Stomach (tissue), 9 donors: ENCODE results near the gene NPC2. TPM values are rescaled to one million over a fixed set of nuclear protein-coding genes. Genes with fewer than 3 reads are reported as not detected.
A peak's percentile ranks its signal among the peaks of the same experiment; 100 is the strongest.

ENCODE experiments used
- DNase-seq, 2 donors: peaks; one replicate each; pipeline versions ENCODE4 v3.0.0 to v3.0.0-alpha.2; 2013 to 2019
- H3K27ac ChIP-seq, 5 donors: fragments of 200-600 bp in 4 of 5; sonication (generic) in 4 of 5; one replicate each; pipeline ENCODE4 v1.5.1; 2013 to 2019; ENCODE audit warnings: mild to moderate bottlenecking in 1 of 5, moderate library complexity in 1 of 5
- H3K27me3 ChIP-seq, 3 donors: fragments of 200-600 bp; sonication (generic); one replicate each; pipeline ENCODE4 v1.5.1; 2017 to 2019; ENCODE audit warnings: mixed run types in 1 of 3
- H3K36me3 ChIP-seq, 4 donors: fragments of 200-600 bp; sonication (generic); 1 replicate in 3 of 4; 2 replicates in 1 of 4; pipeline ENCODE4 v1.5.1; 2016 to 2019
- H3K4me1 ChIP-seq, 4 donors: fragments of 200-600 bp; sonication (generic); one replicate each; pipeline ENCODE4 v1.5.1; 2016 to 2019
- H3K4me3 ChIP-seq, 4 donors: fragments of 200-600 bp; sonication (generic) in 3 of 4; one replicate each; pipeline ENCODE4 v1.5.1; 2016 to 2019; ENCODE audit warnings: mild to moderate bottlenecking in 1 of 4
- H3K9me3 ChIP-seq, 4 donors: fragments of 200-600 bp; sonication (generic); one replicate each; pipeline ENCODE4 v1.5.1; 2016 to 2019
- EP300 ChIP-seq: sonication (generic); formaldehyde crosslinking; IDR thresholded peaks from one replicate; pipeline ENCODE4 v1.6.1; 2017; ENCODE audit warnings: antibody characterized with exemption
- POLR2A ChIP-seq, 4 donors: fragments of 450-650 bp; IDR thresholded peaks; one replicate each; pipeline ENCODE4 v1.6.1; 2016; ENCODE audit warnings: antibody characterized with exemption in 4 of 4, control low read depth in 2 of 4, mild to moderate bottlenecking in 1 of 4, moderate library complexity in 1 of 4
- POLR2AphosphoS5 ChIP-seq, 3 donors: sonication (generic); formaldehyde crosslinking; IDR thresholded peaks; one replicate each; pipeline ENCODE4 v1.6.1; 2016; ENCODE audit warnings: antibody characterized with exemption in 3 of 3
- WGBS, 5 donors: extraction: QIAGEN DNeasy Blood & Tissue Kit in 3 of 5; methylation state at CpG; one replicate each; pipeline versions ENCODE4 v1.1.5 to v1.1.7; 2013 to 2018; 5-methylcytosine and 5-hydroxymethylcytosine counted together
- intact Hi-C: fragments of 100-400 bp; cut with DNase I; formaldehyde crosslinking; loops from one replicate; pipeline ENCODE4 v1.15.1; 2023; ENCODE audit warnings: low total_unique reads
- polyA plus RNA-seq, 3 donors: library from polyadenylated mRNA; stranded (reverse); fragments of 200-250 nt; gene quantifications; one replicate each; pipeline ENCODE4 v1.2.3, GENCODE V29; 2013
- total RNA-seq, 5 donors: library from RNA; depleted of rRNA; stranded (reverse); fragments of >200 nt; gene quantifications; one replicate each; pipeline versions ENCODE4 v1.1.0 to v1.2.3, GENCODE V29; 2014 to 2016
- TF ChIP-seq, protein P1 (sequence below), 7 experiments: fragments of 450-650 bp in 4 of 7; fragments of 200-600 bp in 3 of 7; sonication (generic) in 3 of 7; IDR thresholded peaks; one replicate each; pipeline ENCODE4 v1.5.1; 2016 to 2019; ENCODE audit warnings: antibody characterized with exemption in 7 of 7, control low read depth in 2 of 7, mild to moderate bottlenecking in 1 of 7
- donor health status: healthy with polysubstance abuse.
- donor health status: Bipolar disorder and iron deficiency.
- donor health status: healthy.

Gene NPC2
- total and polyA plus RNA-seq, 8 donors: 62.6 to 186 (median 129) TPM

DNA sequence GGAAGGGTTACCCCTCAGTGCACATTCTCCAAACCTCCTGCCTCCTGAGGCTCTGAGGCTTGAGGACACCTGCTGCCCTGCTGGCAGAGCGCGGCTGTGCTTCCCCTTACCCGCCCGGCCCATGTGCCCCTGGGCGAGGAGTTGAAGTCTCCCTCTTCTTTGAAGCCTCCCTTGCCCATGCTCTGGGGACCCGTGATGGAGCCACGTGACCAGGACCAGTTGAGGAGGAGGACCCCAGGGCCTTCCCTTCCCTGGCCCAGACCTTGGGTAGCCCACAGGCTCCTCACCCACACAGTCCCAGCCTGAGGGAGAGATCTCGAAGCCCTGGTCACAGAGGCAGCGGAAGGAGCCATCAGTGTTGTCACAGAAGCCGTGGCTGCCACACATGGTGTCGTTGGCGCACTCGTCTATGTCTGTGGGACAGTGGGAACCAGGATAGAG lies 13.3 kb upstream of the NPC2 start:
- intact Hi-C loops: no loop called here
- no peak for DNase-seq

DNA sequence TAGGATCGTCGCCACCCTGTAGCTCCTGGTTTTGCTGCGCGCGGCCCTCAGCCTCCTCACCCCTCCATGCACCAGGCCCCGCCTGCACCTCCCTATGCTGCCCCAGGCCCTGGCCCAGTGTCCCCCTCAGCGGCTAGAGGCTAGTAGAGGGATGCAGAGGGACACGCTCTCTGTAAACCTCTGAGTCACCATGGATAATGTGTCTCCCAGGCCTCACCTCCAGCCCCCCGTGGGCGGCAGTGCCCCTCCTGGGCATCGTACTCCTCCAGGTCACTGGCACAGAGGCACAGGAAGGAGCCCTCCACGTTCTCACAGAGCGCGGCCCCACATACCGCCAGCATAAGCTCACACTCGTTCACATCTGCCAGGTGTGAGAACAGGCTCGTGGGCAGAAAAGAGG lies 12.7 kb upstream of the NPC2 start:
- Histone ChIP-seq H3K4me1 (peaks cover 0 to 12% (median 8%) of the 10 kb centered on the region in 4 donors), H3K36me3 (peaks cover 0 to 65% (median 26%) of the 10 kb centered on the region in 4 donors), H3K4me3 (no peak overlapping the region), H3K27ac (no peak overlapping the region), H3K27me3 (peaks cover 0 to 11% (median 0%) of the 10 kb centered on the region in 3 donors), H3K9me3 (no peaks in the 10 kb centered on the region)
- intact Hi-C loops: no loop called here
- no peak for TF ChIP-seq POLR2AphosphoS5 (IDR thresholded peaks at IDR 0.05)
- no peak for TF ChIP-seq EP300
- TF ChIP-seq, protein P1, sequence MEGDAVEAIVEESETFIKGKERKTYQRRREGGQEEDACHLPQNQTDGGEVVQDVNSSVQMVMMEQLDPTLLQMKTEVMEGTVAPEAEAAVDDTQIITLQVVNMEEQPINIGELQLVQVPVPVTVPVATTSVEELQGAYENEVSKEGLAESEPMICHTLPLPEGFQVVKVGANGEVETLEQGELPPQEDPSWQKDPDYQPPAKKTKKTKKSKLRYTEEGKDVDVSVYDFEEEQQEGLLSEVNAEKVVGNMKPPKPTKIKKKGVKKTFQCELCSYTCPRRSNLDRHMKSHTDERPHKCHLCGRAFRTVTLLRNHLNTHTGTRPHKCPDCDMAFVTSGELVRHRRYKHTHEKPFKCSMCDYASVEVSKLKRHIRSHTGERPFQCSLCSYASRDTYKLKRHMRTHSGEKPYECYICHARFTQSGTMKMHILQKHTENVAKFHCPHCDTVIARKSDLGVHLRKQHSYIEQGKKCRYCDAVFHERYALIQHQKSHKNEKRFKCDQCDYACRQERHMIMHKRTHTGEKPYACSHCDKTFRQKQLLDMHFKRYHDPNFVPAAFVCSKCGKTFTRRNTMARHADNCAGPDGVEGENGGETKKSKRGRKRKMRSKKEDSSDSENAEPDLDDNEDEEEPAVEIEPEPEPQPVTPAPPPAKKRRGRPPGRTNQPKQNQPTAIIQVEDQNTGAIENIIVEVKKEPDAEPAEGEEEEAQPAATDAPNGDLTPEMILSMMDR (IDR thresholded peaks at IDR 0.05): no peak
- no peak for TF ChIP-seq POLR2A (IDR thresholded peaks at IDR 0.05)
- WGBS, 5 donors: 85 to 87% (median 86%) methylated on average over 16 to 17 of the region's 17 CpGs
- DNase-seq: no peak

More for the DNA sequence above, 13.3 kb upstream of the NPC2 start:
- Histone ChIP-seq H3K9me3 (no peaks in the 10 kb centered on the region), H3K4me3 (no peak overlapping the region), H3K27ac (no peak overlapping the region), H3K36me3 (peaks cover 0 to 65% (median 26%) of the 10 kb centered on the region in 4 donors), H3K4me1 (peaks cover 0 to 6% (median 2%) of the 10 kb centered on the region in 4 donors), H3K27me3 (peaks cover 0 to 11% (median 0%) of the 10 kb centered on the region in 3 donors)
- TF ChIP-seq POLR2A (IDR thresholded peaks at IDR 0.05): no peak
- TF ChIP-seq EP300: no peak
- no peak for TF ChIP-seq POLR2AphosphoS5 (IDR thresholded peaks at IDR 0.05)
- TF ChIP-seq, protein P1 (IDR thresholded peaks at IDR 0.05): no peak
- WGBS, 5 donors: 84 to 91% (median 88%) methylated on average over 11 to 13 of the region's 13 CpGs

DNA sequence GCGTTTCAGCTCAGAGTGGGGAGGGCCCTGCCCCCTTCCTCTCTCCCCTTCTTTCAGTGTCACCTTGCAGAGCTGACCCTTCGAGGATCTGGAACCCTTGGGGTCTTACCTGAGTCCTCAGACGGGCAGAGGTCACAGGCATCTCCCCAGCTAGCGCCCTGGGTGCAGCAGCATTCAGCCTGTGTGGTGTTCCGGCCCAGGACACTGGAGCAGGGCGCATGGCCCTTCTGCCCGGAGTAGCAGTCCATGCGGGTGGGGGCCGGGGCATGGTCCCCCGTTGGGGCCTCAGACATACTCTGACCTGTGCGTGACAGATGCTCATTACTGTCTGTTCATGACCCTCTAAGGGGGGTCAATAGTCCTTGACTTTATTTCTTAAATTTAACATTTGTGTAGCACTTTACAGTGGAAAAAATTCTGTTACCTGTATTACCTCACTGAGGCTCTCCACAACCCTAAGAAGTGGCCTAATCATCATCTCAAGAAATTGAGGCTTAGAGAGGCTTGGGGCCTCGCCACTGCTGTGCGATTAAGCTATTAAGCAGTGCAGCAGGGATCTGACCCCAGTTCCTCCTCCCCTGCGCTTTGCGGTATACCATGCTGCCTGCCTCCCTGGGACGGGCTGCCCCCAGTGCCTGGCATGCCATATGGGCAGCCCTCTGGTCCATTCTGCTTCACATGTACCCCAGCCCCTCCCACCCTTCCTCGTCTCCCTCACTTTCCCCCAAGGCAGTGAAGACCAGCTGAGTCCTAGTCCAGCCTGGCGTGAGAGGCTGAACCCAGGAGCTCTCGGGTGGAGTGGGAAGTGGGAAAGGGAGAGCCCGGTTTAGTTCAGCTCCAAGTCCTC lies 12.0 kb upstream of the NPC2 start:
- H3K36me3 ChIP-seq: peaks cover 0 to 66% (median 30%) of the 10 kb centered on the region in 4 donors
- no peak overlapping the region for H3K27ac ChIP-seq
- 84 to 90% (median 90%) methylated on average over 18 to 20 of the region's 20 CpGs for WGBS, 5 donors
- intact Hi-C loops: loop anchor here (5.0 kb wide), 1 partner anchor 107 kb away; the partner anchor contains the start of gene LTBP2
- peaks cover 0 to 14% (median 8%) of the 10 kb centered on the region in 4 donors for H3K4me1 ChIP-seq
- peaks cover 0 to 7% (median 0%) of the 10 kb centered on the region in 3 donors for H3K27me3 ChIP-seq
- H3K9me3 ChIP-seq: no peaks in the 10 kb centered on the region
- H3K4me3 ChIP-seq: no peak overlapping the region
- no peak for TF ChIP-seq EP300
- TF ChIP-seq, protein P1 (IDR thresholded peaks at IDR 0.05): no peak
- TF ChIP-seq POLR2AphosphoS5 (IDR thresholded peaks at IDR 0.05): no peak
- DNase-seq: peak in 1 of 2 donors; percentile 15

DNA sequence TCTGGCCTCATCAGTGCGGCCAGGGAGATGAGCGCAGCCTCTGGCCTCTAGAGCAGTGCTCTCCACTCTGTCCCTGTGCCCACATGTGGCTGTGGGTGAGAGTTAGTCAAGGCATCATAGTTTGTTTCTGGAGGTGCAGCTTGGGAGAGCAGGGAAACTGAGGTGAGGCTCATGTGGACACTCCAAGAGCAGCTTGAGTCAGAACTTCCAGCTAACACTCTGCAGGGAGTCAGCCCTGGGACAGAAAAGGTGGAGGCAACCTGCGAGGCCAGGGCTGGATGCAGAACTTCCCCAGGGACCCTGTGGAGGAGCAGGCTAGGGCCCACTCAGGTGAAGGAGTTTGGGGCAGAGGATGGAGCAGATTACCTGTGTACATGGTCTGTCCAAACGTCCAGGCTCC lies 11.3 kb upstream of the NPC2 start:
- Histone ChIP-seq H3K4me1 (peaks cover 0 to 14% (median 8%) of the 10 kb centered on the region in 4 donors), H3K36me3 (peaks cover 0 to 69% (median 29%) of the 10 kb centered on the region in 4 donors), H3K27me3 (peaks cover 0 to 7% (median 0%) of the 10 kb centered on the region in 3 donors), H3K27ac (no peak overlapping the region), H3K9me3 (no peaks in the 10 kb centered on the region), H3K4me3 (no peak overlapping the region)
- TF ChIP-seq, protein P1 (IDR thresholded peaks at IDR 0.05): no peak
- TF ChIP-seq EP300: no peak
- TF ChIP-seq POLR2AphosphoS5 (IDR thresholded peaks at IDR 0.05): no peak
- TF ChIP-seq POLR2A (IDR thresholded peaks at IDR 0.05): no peak
- DNase-seq: peak in 1 of 2 donors; percentile 17
- WGBS, 5 donors: 76 to 86% (median 82%) methylated on average over 4 of the region's 4 CpGs
- intact Hi-C loops: loop anchor here (5.0 kb wide), 1 partner anchor 108 kb away; the partner anchor contains the start of gene LTBP2
